ENCODE data around the gene DLD.

GRCh38 chr7:107850643-107851042 is 40.3 kb upstream of the DLD start:
- TF ChIP-seq CTCF (IDR thresholded peaks at IDR 0.05) (no peak), EZH2 (IDR thresholded peaks at IDR 0.05) (no peak), EZH2phosphoT487 (IDR thresholded peaks at IDR 0.05) (no peak)
